Endothelial cell of umbilical vein (primary cell): Measurements from ENCODE around the gene PLA2G4B. TPM values are rescaled to one million over a fixed set of nuclear protein-coding genes. Genes with fewer than 3 reads are reported as not detected.

ENCODE experiments used
- BruUV-seq: library from RNA; stranded (reverse); fragments of 400-500 nt; replicated peaks from 2 replicates; lab custom pipeline; 2021; lab: Mats Ljungman, UMichigan
- CTCF ChIA-PET: fragments of 300-600, 350-600 bp; sonication (Branson Sonifier 250); formaldehyde crosslinking; loops from one replicate; lab custom pipeline; 2021; ENCODE audit warnings: antibody characterized with exemption, inconsistent platforms; lab: Charles Lee
- POLR2A ChIA-PET: fragments of 300-600, 350-600 bp; sonication (Branson Sonifier 250); formaldehyde crosslinking; loops from one replicate; lab custom pipeline; 2021; ENCODE audit warnings: antibody characterized with exemption, inconsistent platforms; lab: Charles Lee
- DNase-seq: peaks from one replicate; pipeline ENCODE4 v3.0.0-alpha.2; 2011; ENCODE audit warnings: low read depth, low spot score
- FAIRE-seq: peaks from 2 replicates; lab custom pipeline; 2011; peaks lifted over from hg19 to GRCh38; lab: Jason Lieb, UNC
- H2AFZ ChIP-seq: 2 replicates; pipeline ENCODE4 v1.6.0; 2012; ENCODE audit warnings: low read depth, low read length, control low read depth, inconsistent platforms
- H3K27ac ChIP-seq: 2 replicates; pipeline ENCODE4 v1.5.1; 2011; ENCODE audit warnings: low read depth, mild to moderate bottlenecking, control low read depth, low read length, moderate library complexity; ENCODE audit not compliant: insufficient read depth
- H3K27me3 ChIP-seq, 2 experiments: 2 replicates each; pipeline versions ENCODE4 v1.6.0 to v1.6.1; 2011; ENCODE audit warnings: low read length in 2 of 2, mixed read lengths in 1 of 2; ENCODE audit not compliant: control insufficient read depth in 2 of 2, insufficient read depth in 2 of 2
- H3K36me3 ChIP-seq, 2 experiments: 2 replicates in 1 of 2; 3 replicates in 1 of 2; pipeline ENCODE4 v1.5.1; 2011; ENCODE audit warnings: low read length in 2 of 2, mild to moderate bottlenecking in 1 of 2, moderate library complexity in 1 of 2; ENCODE audit not compliant: control insufficient read depth in 2 of 2, insufficient read depth in 2 of 2; ENCODE audit errors: extremely low read depth in 1 of 2
- H3K4me1 ChIP-seq: 3 replicates; pipeline ENCODE4 v1.5.1; 2011; ENCODE audit warnings: mild to moderate bottlenecking, low read length; ENCODE audit not compliant: control insufficient read depth, insufficient read depth; ENCODE audit errors: extremely low read depth
- H3K4me2 ChIP-seq: 2 replicates; pipeline ENCODE4 v1.6.1; 2011; ENCODE audit warnings: low read length, control low read depth, mixed read lengths; ENCODE audit not compliant: insufficient read depth
- H3K4me3 ChIP-seq, 3 experiments: fragments of 200-600 bp in 1 of 3; sonication (generic), shearing (Covaris generic) in 1 of 3; replicated peaks in 1 of 3; 2 replicates each; pipeline ENCODE4 v1.5.1; 2011 to 2016; ENCODE audit warnings: control low read depth in 3 of 3, low read length in 3 of 3, mild to moderate bottlenecking in 2 of 3, inconsistent platforms in 1 of 3, low read depth in 1 of 3, moderate library complexity in 1 of 3; ENCODE audit not compliant: insufficient read depth in 1 of 3
- H3K79me2 ChIP-seq: 2 replicates; pipeline ENCODE4 v1.6.0; 2012; ENCODE audit warnings: low read length, inconsistent platforms; ENCODE audit not compliant: control insufficient read depth, insufficient read depth
- H3K9ac ChIP-seq: replicated peaks from 2 replicates; pipeline ENCODE3; 2011; ENCODE audit warnings: low read length, control low read depth; ENCODE audit not compliant: insufficient read depth; ENCODE audit errors: extremely low read depth
- H3K9me1 ChIP-seq: replicated peaks from 3 replicates; pipeline ENCODE4 v1.6.0; 2011; ENCODE audit warnings: mild to moderate bottlenecking, low read length; ENCODE audit not compliant: control insufficient read depth, insufficient read depth; ENCODE audit errors: extremely low read depth
- H3K9me3 ChIP-seq: replicated peaks from 2 replicates; pipeline ENCODE4 v1.5.1; 2012; ENCODE audit warnings: low read length, inconsistent platforms; ENCODE audit not compliant: control insufficient read depth, insufficient read depth
- H4K20me1 ChIP-seq: replicated peaks from 2 replicates; pipeline ENCODE3; 2011; ENCODE audit warnings: mild to moderate bottlenecking, low read length; ENCODE audit not compliant: control insufficient read depth, insufficient read depth; ENCODE audit errors: extremely low read depth
- FOS ChIP-seq: IDR thresholded peaks from 2 replicates; pipeline ENCODE4 v1.6.1; 2011; ENCODE audit warnings: mild to moderate bottlenecking, low read length, moderate library complexity, borderline replicate concordance; ENCODE audit not compliant: insufficient read depth
- JUN ChIP-seq: IDR thresholded peaks from 2 replicates; pipeline ENCODE4 v1.6.1; 2011; ENCODE audit warnings: borderline replicate concordance, low read depth; ENCODE audit not compliant: insufficient read length, insufficient read depth
- MYC ChIP-seq: IDR thresholded peaks from one replicate; pipeline ENCODE4 v1.6.1; 2011; ENCODE audit warnings: mild to moderate bottlenecking, low read depth, low read length
- POLR2A ChIP-seq: IDR thresholded peaks from 2 replicates; pipeline ENCODE4 v1.6.1; 2012; ENCODE audit warnings: low read depth, mild to moderate bottlenecking, control low read depth, low read length
- POLR2AphosphoS5 ChIP-seq: IDR thresholded peaks from 2 replicates; pipeline ENCODE4 v1.6.1; 2012; ENCODE audit warnings: low read depth, mild to moderate bottlenecking, control low read depth, low read length, moderate library complexity; ENCODE audit not compliant: insufficient read depth
- dilution Hi-C: fragments of 300-500 bp; cut with MboI; formaldehyde crosslinking; loops from one replicate; pipeline ENCODE4 v1.15.0; 2019; ENCODE audit warnings: low sequenced_read_pairs; ENCODE audit not compliant: extremely low pct_ligation_motif_present
- intact Hi-C: fragments of 100-400 bp; cut with micrococcal nuclease; formaldehyde crosslinking; loops from one replicate; pipeline ENCODE4 v1.10.0; 2022
- polyA plus RNA-seq, 4 experiments: library from polyadenylated mRNA; depleted of rRNA in 3 of 4; stranded (reverse) in 3 of 4; unstranded in 1 of 4; fragments of >200 nt; gene quantifications; 2 replicates each; pipeline versions ENCODE4 v1.2.1 to v1.2.3, GENCODE V29; 2011 to 2012; ENCODE audit warnings: missing spikeins in 1 of 4
- total RNA-seq: library from RNA; stranded (reverse); gene quantifications from 2 replicates; pipeline ENCODE4 v1.2.3, GENCODE V29; 2021
- TF ChIP-seq, protein P1 (sequence below): IDR thresholded peaks from 2 replicates; pipeline ENCODE4 v1.6.1; 2011; ENCODE audit not compliant: insufficient read depth, insufficient read length
- TF ChIP-seq, protein P2 (sequence below), 2 donors: IDR thresholded peaks; 1 replicate in 1 of 2; 2 replicates in 1 of 2; pipeline ENCODE4 v1.5.1; 2011; ENCODE audit warnings: low read length in 2 of 2, mild to moderate bottlenecking in 2 of 2, moderate library complexity in 2 of 2, control low read depth in 1 of 2, inconsistent platforms in 1 of 2, low read depth in 1 of 2; ENCODE audit not compliant: insufficient read depth in 1 of 2; ENCODE audit errors: extremely low read depth in 1 of 2

The PLA2G4B gene
- total and polyA plus RNA-seq, 2 donors (not counting 3 experiments of a cell fraction or from before 2014, with no cell fraction given) = 4.0 to 7.9 TPM

DNA sequence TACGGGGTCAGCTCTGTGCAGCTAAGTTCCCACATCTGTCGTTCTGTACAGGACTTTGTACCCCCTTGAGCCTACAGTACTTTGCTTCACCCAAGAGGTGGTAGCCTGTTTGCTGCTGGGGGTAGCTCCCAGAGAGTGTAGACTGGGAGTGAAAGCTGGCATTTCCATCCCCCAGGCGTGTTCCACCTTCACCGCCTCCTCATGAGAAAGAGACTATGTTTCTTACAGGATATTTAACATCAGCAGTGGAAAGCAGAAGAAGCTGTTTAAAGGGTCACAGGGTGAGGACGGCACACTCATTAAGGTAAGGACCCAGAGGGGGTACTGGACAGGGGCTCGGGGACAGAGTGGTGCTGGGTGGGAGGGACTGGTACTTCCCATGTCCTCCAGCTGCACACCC lies 20.9 kb upstream of the PLA2G4B start:
- H2AFZ ChIP-seq = no peak overlapping the region

More for the DNA sequence above, 20.9 kb upstream of the PLA2G4B start:
- Histone ChIP-seq H4K20me1 (no peaks in the 10 kb centered on the region), H3K27me3 (no peaks in the 10 kb centered on the region), H3K9me3 (no peaks in the 10 kb centered on the region), H3K36me3 (peaks cover 18 to 60% of the 10 kb centered on the region in 2 experiments), H3K4me3 (no peak overlapping the region), H3K9me1 (no peaks in the 10 kb centered on the region), H3K4me1 (no peaks in the 10 kb centered on the region), H3K9ac (no peak overlapping the region), H3K4me2 (no peak overlapping the region), H3K79me2 (no peaks in the 10 kb centered on the region), H3K27ac (no peak overlapping the region)
- CTCF ChIA-PET = interaction anchor here (1.2 to 2.9 kb wide), 5 partner anchors 9 to 87 kb away, joined by 3 to 12 read pairs (median 5); partner anchors contain the start of gene MAPKBP1
- dilution Hi-C loops = no loop called here
- BruUV-seq = no TSS peak
- TF ChIP-seq POLR2AphosphoS5 = no peak
- no peak for TF ChIP-seq JUN
- TF ChIP-seq, protein P1, sequence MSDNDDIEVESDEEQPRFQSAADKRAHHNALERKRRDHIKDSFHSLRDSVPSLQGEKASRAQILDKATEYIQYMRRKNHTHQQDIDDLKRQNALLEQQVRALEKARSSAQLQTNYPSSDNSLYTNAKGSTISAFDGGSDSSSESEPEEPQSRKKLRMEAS = no peak
- no peak for TF ChIP-seq MYC
- TF ChIP-seq, protein P2, sequence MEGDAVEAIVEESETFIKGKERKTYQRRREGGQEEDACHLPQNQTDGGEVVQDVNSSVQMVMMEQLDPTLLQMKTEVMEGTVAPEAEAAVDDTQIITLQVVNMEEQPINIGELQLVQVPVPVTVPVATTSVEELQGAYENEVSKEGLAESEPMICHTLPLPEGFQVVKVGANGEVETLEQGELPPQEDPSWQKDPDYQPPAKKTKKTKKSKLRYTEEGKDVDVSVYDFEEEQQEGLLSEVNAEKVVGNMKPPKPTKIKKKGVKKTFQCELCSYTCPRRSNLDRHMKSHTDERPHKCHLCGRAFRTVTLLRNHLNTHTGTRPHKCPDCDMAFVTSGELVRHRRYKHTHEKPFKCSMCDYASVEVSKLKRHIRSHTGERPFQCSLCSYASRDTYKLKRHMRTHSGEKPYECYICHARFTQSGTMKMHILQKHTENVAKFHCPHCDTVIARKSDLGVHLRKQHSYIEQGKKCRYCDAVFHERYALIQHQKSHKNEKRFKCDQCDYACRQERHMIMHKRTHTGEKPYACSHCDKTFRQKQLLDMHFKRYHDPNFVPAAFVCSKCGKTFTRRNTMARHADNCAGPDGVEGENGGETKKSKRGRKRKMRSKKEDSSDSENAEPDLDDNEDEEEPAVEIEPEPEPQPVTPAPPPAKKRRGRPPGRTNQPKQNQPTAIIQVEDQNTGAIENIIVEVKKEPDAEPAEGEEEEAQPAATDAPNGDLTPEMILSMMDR (IDR thresholded peaks at IDR 0.05; ENCODE audit: extremely low read depth in 1 of 2, insufficient read depth in 1 of 2, low read depth in 1 of 2, low read length in 2 of 2) = no peak
- no peak for TF ChIP-seq POLR2A
- TF ChIP-seq FOS = no peak
- POLR2A ChIA-PET = no interaction called here
- DNase-seq (no peak), FAIRE-seq (no peak)
- intact Hi-C loops = no loop called here
